GM23338 (cell line): Measurements from ENCODE around the gene RAB30. TPM values are rescaled to one million over a fixed set of nuclear protein-coding genes. Genes with fewer than 3 reads are reported as not detected.

Experiments used
- ATAC-seq: fragments of 200-7000 bp; cut with Tn5 transposase; 3 replicates; pipeline ENCODE4 v1.9.1; 2020
- DNase-seq: peaks from one replicate; pipeline ENCODE4 v3.0.0-alpha.2; 2015; ENCODE audit warnings: low spot score
- H2AFZ ChIP-seq: fragments of 200-600 bp; sonication (generic); 2 replicates; pipeline ENCODE4 v1.8.0; 2016; ENCODE audit warnings: antibody characterized with exemption, mild to moderate bottlenecking, moderate library complexity
- H3F3A ChIP-seq: fragments of 200-600 bp; sonication (generic); replicated peaks from 2 replicates; pipeline ENCODE4 v1.8.0; 2017; ENCODE audit warnings: antibody characterized with exemption, mixed run types, low read depth
- H3K27ac ChIP-seq: fragments of 200-600 bp; sonication (generic); 2 replicates; pipeline ENCODE4 v1.6.1; 2016; ENCODE audit warnings: low read depth
- H3K27me3 ChIP-seq: fragments of 200-600 bp; sonication (generic); 2 replicates; pipeline ENCODE4 v1.8.0; 2016; ENCODE audit warnings: mild to moderate bottlenecking, mixed run types, moderate library complexity; ENCODE audit not compliant: insufficient read depth
- H3K36me3 ChIP-seq: fragments of 200-600 bp; sonication (generic); 2 replicates; pipeline ENCODE4 v1.8.0; 2016; ENCODE audit warnings: mild to moderate bottlenecking; ENCODE audit not compliant: insufficient read depth
- H3K4me1 ChIP-seq: fragments of 200-600 bp; sonication (generic); 2 replicates; pipeline ENCODE4 v1.8.0; 2016; ENCODE audit warnings: mild to moderate bottlenecking, moderate library complexity; ENCODE audit not compliant: insufficient read depth
- H3K4me2 ChIP-seq: fragments of 200-600 bp; sonication (generic); 2 replicates; pipeline ENCODE4 v1.7.1; 2017; ENCODE audit warnings: mixed run types
- H3K4me3 ChIP-seq: fragments of 200-600 bp; sonication (generic); 2 replicates; pipeline ENCODE4 v1.6.1; 2016; ENCODE audit warnings: mixed run types
- H3K79me2 ChIP-seq: fragments of 200-600 bp; sonication (generic); replicated peaks from 2 replicates; pipeline ENCODE4 v1.8.0; 2017; ENCODE audit warnings: mild to moderate bottlenecking; ENCODE audit not compliant: insufficient read depth
- H3K9me2 ChIP-seq: fragments of 200-600 bp; sonication (generic); 2 replicates; pipeline ENCODE4 v1.8.0; 2017; ENCODE audit not compliant: insufficient read depth
- H4K20me1 ChIP-seq: fragments of 200-600 bp; sonication (generic); replicated peaks from 2 replicates; pipeline ENCODE4 v1.8.0; 2017; ENCODE audit warnings: mild to moderate bottlenecking; ENCODE audit not compliant: insufficient read depth
- H3K27ac Mint-ChIP-seq: 2 replicates; pipeline ENCODE4 v1.8.0; 2020; ENCODE audit warnings: inconsistent platforms, mild to moderate bottlenecking, moderate library complexity, mixed read lengths
- H3K27me3 Mint-ChIP-seq: 3 replicates; pipeline ENCODE4 v1.8.0; 2022; ENCODE audit warnings: low read depth, mild to moderate bottlenecking, moderate library complexity, mixed read lengths, inconsistent platforms; ENCODE audit not compliant: insufficient read depth, poor library complexity
- H3K36me3 Mint-ChIP-seq: 3 replicates; pipeline ENCODE4 v1.8.0; 2021; ENCODE audit warnings: low read depth, mild to moderate bottlenecking, inconsistent platforms, moderate library complexity, mixed read lengths
- H3K4me1 Mint-ChIP-seq: 3 replicates; pipeline ENCODE4 v1.8.0; 2020; ENCODE audit warnings: mild to moderate bottlenecking, inconsistent platforms, mixed read lengths
- H3K4me3 Mint-ChIP-seq: 3 replicates; pipeline ENCODE4 v1.8.0; 2021; ENCODE audit warnings: moderate library complexity, mild to moderate bottlenecking, inconsistent platforms, mixed read lengths
- H3K9me3 Mint-ChIP-seq: 3 replicates; pipeline ENCODE4 v1.8.0; 2020; ENCODE audit warnings: moderate library complexity, mild to moderate bottlenecking, inconsistent platforms, mixed read lengths
- CREB1 ChIP-seq: fragments of 250-450 bp; sonication (Bioruptor Pico); IDR thresholded peaks from 2 replicates; pipeline ENCODE4 v1.5.0; 2020; ENCODE audit warnings: low read depth, mild to moderate bottlenecking, moderate library complexity
- ETS1 ChIP-seq: IDR thresholded peaks from 2 replicates; pipeline ENCODE4 v1.6.1; 2016; ENCODE audit warnings: antibody characterized with exemption
- EZH2 ChIP-seq: fragments of 200-600 bp; sonication (generic); IDR thresholded peaks from one replicate; pipeline ENCODE4 v1.8.0; 2017; ENCODE audit warnings: antibody characterized with exemption, mild to moderate bottlenecking, low read depth; ENCODE audit not compliant: unreplicated experiment
- JUNB ChIP-seq: IDR thresholded peaks from one replicate; pipeline ENCODE4 v1.6.1; 2016; ENCODE audit warnings: antibody characterized with exemption; ENCODE audit not compliant: unreplicated experiment
- NANOG ChIP-seq: IDR thresholded peaks from 2 replicates; pipeline ENCODE4 v1.6.1; 2016; ENCODE audit warnings: antibody characterized with exemption, borderline replicate concordance
- ZNF114 ChIP-seq: fragments of 250-450 bp; sonication (Bioruptor Pico); IDR thresholded peaks from 2 replicates; pipeline ENCODE4 v1.5.0; 2020; ENCODE audit warnings: mild to moderate bottlenecking, moderate library complexity
- ZNF331 ChIP-seq: fragments of 250-450 bp; sonication (Bioruptor Pico); IDR thresholded peaks from 2 replicates; pipeline ENCODE4 v1.5.0; 2020; ENCODE audit warnings: low read depth, mild to moderate bottlenecking, moderate library complexity
- ZNF462 ChIP-seq: fragments of 250-450 bp; sonication (Bioruptor Pico); IDR thresholded peaks from 2 replicates; pipeline ENCODE4 v1.5.0; 2020; ENCODE audit warnings: mild to moderate bottlenecking, moderate library complexity
- polyA plus RNA-seq: library from polyadenylated mRNA; unstranded; fragments of >200 nt; fragmentation: Nextera tagmentation; extraction: Ambion mirVana; gene quantifications from 2 replicates; pipeline ENCODE4 v1.2.1, GENCODE V29; 2016
- total RNA-seq: library from RNA; depleted of rRNA; stranded (reverse); fragments of >200 nt; shearing (Covaris generic); gene quantifications from 2 replicates; pipeline ENCODE4 v1.2.3, GENCODE V29; 2014

RAB30 gene
- total and polyA plus RNA-seq, 2 experiments from 2014 or later, result 3.3 to 6.6 TPM

DNA sequence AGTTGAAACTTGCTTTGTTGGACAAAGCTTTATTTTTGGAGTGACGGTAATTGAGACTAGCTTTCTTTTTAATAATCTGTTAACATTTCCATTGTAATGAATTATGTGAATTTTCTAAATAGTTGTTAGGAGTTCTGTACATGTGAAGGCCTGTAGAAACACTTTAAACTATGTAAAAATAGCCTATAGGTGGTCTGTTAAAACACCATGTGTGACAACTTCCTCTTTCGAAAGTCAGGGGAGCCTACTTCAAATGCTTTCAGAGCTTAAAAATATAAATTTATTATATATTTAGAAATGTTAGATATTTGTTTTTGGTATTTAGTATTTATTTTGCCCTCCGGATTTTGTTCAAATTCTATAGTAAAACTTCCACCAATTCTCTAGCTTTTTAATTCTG is 141.5 kb downstream of the RAB30 start (continued):
- no peak for TF ChIP-seq ZNF462 (CRISPR knock-in tag)
- TF ChIP-seq JUNB, result no peak
- no peak for TF ChIP-seq ZNF331
- TF ChIP-seq NANOG, result no peak
- TF ChIP-seq EZH2, result no peak

- H3K4me2 ChIP-seq, result no peak overlapping the region
- TF ChIP-seq ZNF114 (CRISPR knock-in tag) (no peak), CREB1 (no peak), NANOG (no peak), ZNF331 (no peak), ETS1 (no peak), ZNF462 (CRISPR knock-in tag) (no peak)
Observed at GRCh38 chr11:82929121-82929520, 142.6 kb downstream of the RAB30 start.

More at GRCh38 chr11:82929121-82929520, 142.6 kb downstream of the RAB30 start:
- Histone ChIP-seq H3K9me2 (no peaks in the 10 kb centered on the region), H4K20me1 (no peaks in the 10 kb centered on the region), H3K27me3 (no peaks in the 10 kb centered on the region), H3K36me3 (peaks cover 28% of the 10 kb centered on the region; the same call in 1 of the 2 replicates), H3K79me2 (no peaks in the 10 kb centered on the region), H3K4me1 (no peaks in the 10 kb centered on the region), H3F3A (no peaks in the 10 kb centered on the region), H3K4me3 (no peak overlapping the region), H3K27ac (no peak overlapping the region), H2AFZ (no peak overlapping the region)
- Mint-ChIP-seq H3K27ac (no peak overlapping the region), H3K27me3 (no peaks in the 10 kb centered on the region), H3K4me1 (no peaks in the 10 kb centered on the region), H3K36me3 (peaks cover 57% of the 10 kb centered on the region), H3K9me3 (no peaks in the 10 kb centered on the region), H3K4me3 (no peak overlapping the region)
- ATAC-seq (no peak), DNase-seq (no peak)
